Right cardiac atrium (tissue), 5 donors: ENCODE data around the gene SLC9A8. TPM values are rescaled to one million over a fixed set of nuclear protein-coding genes. Genes with fewer than 3 reads are reported as not detected.

ENCODE experiments used
- ATAC-seq, 2 donors: fragments of 200-7000 bp; cut with Tn5 transposase; one replicate each; pipeline versions ENCODE4 v1.8.0 to v1.9.1; 2020; ENCODE audit warnings: moderate library complexity in 2 of 2, mild to moderate bottlenecking in 1 of 2
- DNase-seq, 3 donors: peaks; one replicate each; pipeline ENCODE4 v3.0.0-alpha.2; 2020
- H3K27ac ChIP-seq: one replicate; pipeline ENCODE4 v1.5.1; 2013; ENCODE audit warnings: mild to moderate bottlenecking, low read length, control low read depth, moderate library complexity
- H3K27me3 ChIP-seq: one replicate; pipeline ENCODE4 v1.6.1; 2013; ENCODE audit not compliant: control insufficient read depth, insufficient read depth
- H3K4me1 ChIP-seq: one replicate; pipeline ENCODE4 v1.6.1; 2013; ENCODE audit warnings: low read length; ENCODE audit not compliant: control insufficient read depth, insufficient read depth
- H3K4me3 ChIP-seq: one replicate; pipeline ENCODE4 v1.5.1; 2013; ENCODE audit warnings: low read length, control low read depth
- H3K9me3 ChIP-seq: one replicate; pipeline ENCODE4 v1.6.1; 2013; ENCODE audit warnings: low read length; ENCODE audit not compliant: control insufficient read depth
- WGBS: extraction: QIAGEN DNeasy Blood & Tissue Kit; methylation state at CpG from one replicate; pipeline ENCODE4 v1.1.7; 2013; 5-methylcytosine and 5-hydroxymethylcytosine counted together
- intact Hi-C, 4 donors: fragments of 100-400 bp; cut with DNase I; formaldehyde crosslinking; loops; one replicate each; pipeline versions ENCODE4 v1.11.0 to v1.14.0; 2022 to 2023
- polyA plus RNA-seq: library from polyadenylated mRNA; stranded (reverse); fragments of 200-250 nt; gene quantifications from one replicate; pipeline ENCODE4 v1.2.3, GENCODE V29; 2013
- total RNA-seq, 4 donors: library from RNA; stranded (reverse); fragmentation: NEBNext Ultra II Directional; extraction: Animal tissue kit (Norgen Biotek cat#: 25700); gene quantifications; one replicate each; pipeline ENCODE4 v1.2.1, GENCODE V29; 2021
- donor health status: healthy with polysubstance abuse.
- donor health status: DM: no; HTN: yes; CAD: no.
- donor health status: DM: no; HTN: no; CAD: no.
- donor health status: DM: no; HTN: yes; CAD: no; lungs with severe emphysema.
- donor health status: DM: yes; HTN: yes; CAD: no.

The SLC9A8 gene
- total and polyA plus RNA-seq, 5 donors: 6.0 to 7.3 (median 7.2) TPM

- intact Hi-C loops: no loop called here
Observed at GRCh38 chr20:49901588-49901987, 89.0 kb downstream of the SLC9A8 start.

GRCh38 chr20:49904440-49905214, 92.0 kb downstream of the SLC9A8 start:
- no peak for DNase-seq
- intact Hi-C loops: no loop called here
- WGBS: 94% methylated on average over 17 of the region's 17 CpGs
- Histone ChIP-seq H3K4me1 (no peaks in the 10 kb centered on the region), H3K4me3 (no peak overlapping the region), H3K9me3 (no peaks in the 10 kb centered on the region), H3K27ac (no peak overlapping the region), H3K27me3 (no peaks in the 10 kb centered on the region)
- no peak for ATAC-seq

More at GRCh38 chr20:49901588-49901987, 89.0 kb downstream of the SLC9A8 start:
- DNase-seq (no peak), ATAC-seq (no peak)
- WGBS: 89% methylated on average over 5 of the region's 5 CpGs
- Histone ChIP-seq H3K4me1 (no peaks in the 10 kb centered on the region), H3K4me3 (no peak overlapping the region), H3K9me3 (no peaks in the 10 kb centered on the region), H3K27ac (no peak overlapping the region), H3K27me3 (no peaks in the 10 kb centered on the region)

GRCh38 chr20:49905415-49906091, 92.9 kb downstream of the SLC9A8 start:
- intact Hi-C loops: no loop called here
- Histone ChIP-seq H3K9me3 (no peaks in the 10 kb centered on the region), H3K4me1 (no peaks in the 10 kb centered on the region), H3K27ac (no peak overlapping the region), H3K27me3 (no peaks in the 10 kb centered on the region), H3K4me3 (no peak overlapping the region)
- no peak for ATAC-seq
- WGBS: 92% methylated on average over 29 of the region's 29 CpGs
- DNase-seq: no peak

- Histone ChIP-seq H3K9me3 (no peaks in the 10 kb centered on the region), H3K27me3 (no peaks in the 10 kb centered on the region), H3K4me1 (no peaks in the 10 kb centered on the region), H3K4me3 (no peak overlapping the region), H3K27ac (peak overlapping the region; percentile 13)
- WGBS: 82% methylated on average over 37 of the region's 37 CpGs
- intact Hi-C loops: no loop called here
- peak in 1 of 3 donors; percentile 61 for DNase-seq
- ATAC-seq: peak; percentile 5 to 28
Observed at GRCh38 chr20:49906101-49906604, 93.5 kb downstream of the SLC9A8 start.

- WGBS: 85% methylated on average over 15 of the region's 15 CpGs
- intact Hi-C loops: no loop called here
- Histone ChIP-seq H3K27ac (peak overlapping the region; percentile 13), H3K4me3 (no peak overlapping the region), H3K4me1 (no peaks in the 10 kb centered on the region), H3K9me3 (no peaks in the 10 kb centered on the region), H3K27me3 (no peaks in the 10 kb centered on the region)
- no peak for ATAC-seq
- no peak for DNase-seq
Observed at GRCh38 chr20:49906615-49907154, 94.1 kb downstream of the SLC9A8 start.

GRCh38 chr20:49907405-49908257, 95.0 kb downstream of the SLC9A8 start:
- H3K4me3 ChIP-seq: no peak overlapping the region
- intact Hi-C loops: no loop called here
- no peaks in the 10 kb centered on the region for H3K9me3 ChIP-seq
- WGBS: 86% methylated on average over 19 of the region's 19 CpGs
- H3K4me1 ChIP-seq: no peaks in the 10 kb centered on the region
- ATAC-seq: peak in 1 of 2 donors; percentile 23
- no peak for DNase-seq
- no peaks in the 10 kb centered on the region for H3K27me3 ChIP-seq
- peak overlapping the region; percentile 16 for H3K27ac ChIP-seq

GRCh38 chr20:49908258-49908565, 95.6 kb downstream of the SLC9A8 start:
- Histone ChIP-seq H3K4me1 (peaks cover under 1% of the 10 kb centered on the region), H3K27me3 (no peaks in the 10 kb centered on the region)
- ATAC-seq: no peak

GRCh38 chr20:49909499-49910339, 97.1 kb downstream of the SLC9A8 start:
- WGBS: 56% methylated on average over 28 of the region's 28 CpGs
- Histone ChIP-seq H3K27me3 (no peaks in the 10 kb centered on the region), H3K27ac (peak overlapping the region; percentile 60), H3K9me3 (no peaks in the 10 kb centered on the region), H3K4me3 (no peak overlapping the region), H3K4me1 (peaks cover 10% of the 10 kb centered on the region)
- ATAC-seq (peak; percentile 66), DNase-seq (peak in 1 of 3 donors; percentile 65)
- intact Hi-C loops: no loop called here

More at GRCh38 chr20:49908258-49908565, 95.6 kb downstream of the SLC9A8 start:
- Histone ChIP-seq H3K9me3 (no peaks in the 10 kb centered on the region), H3K4me3 (no peak overlapping the region), H3K27ac (no peak overlapping the region)
- intact Hi-C loops: no loop called here
- WGBS: 97% methylated on average over 11 of the region's 11 CpGs
- DNase-seq: no peak

- no peak for DNase-seq
- Histone ChIP-seq H3K27ac (peak overlapping the region; percentile 60), H3K9me3 (no peaks in the 10 kb centered on the region), H3K4me3 (no peak overlapping the region), H3K27me3 (no peaks in the 10 kb centered on the region), H3K4me1 (peaks cover 10% of the 10 kb centered on the region)
- intact Hi-C loops: no loop called here
- WGBS: 56% methylated on average over 4 of the region's 4 CpGs
- ATAC-seq: peak in 1 of 2 donors; percentile 6
Observed at GRCh38 chr20:49910340-49910706, 97.7 kb downstream of the SLC9A8 start.

GRCh38 chr20:49913399-49914047, 100.9 kb downstream of the SLC9A8 start:
- no peak overlapping the region for H3K4me3 ChIP-seq
- DNase-seq (no peak), ATAC-seq (no peak)
- no peaks in the 10 kb centered on the region for H3K27me3 ChIP-seq
- WGBS: 68% methylated on average over 16 of the region's 16 CpGs
- H3K4me1 ChIP-seq: peaks cover 13% of the 10 kb centered on the region
- H3K27ac ChIP-seq: no peak overlapping the region
- intact Hi-C loops: no loop called here
- H3K9me3 ChIP-seq: no peaks in the 10 kb centered on the region
